H1 (cell line): ENCODE results near the gene KERA. TPM values are rescaled to one million over a fixed set of nuclear protein-coding genes. Genes with fewer than 3 reads are reported as not detected.

ENCODE experiments used
- CTCF ChIA-PET: fragments of 300-600 bp; sonication (Branson Sonifier 250); formaldehyde crosslinking; loops from one replicate; lab custom pipeline; 2021; ENCODE audit not compliant: partially characterized antibody; lab: Charles Lee
- POLR2A ChIA-PET: fragments of 300-600 bp; sonication (Branson Sonifier 250); formaldehyde crosslinking; loops from one replicate; lab custom pipeline; 2021; ENCODE audit warnings: inconsistent platforms; ENCODE audit not compliant: partially characterized antibody; lab: Charles Lee
- DNase-seq, 2 experiments: peaks; one replicate each; pipeline versions ENCODE4 v3.0.0 to v3.0.0-alpha.2; 2010 to 2022; ENCODE audit warnings: low spot score in 2 of 2, low read depth in 1 of 2, mixed read lengths in 1 of 2
- FAIRE-seq: peaks from 2 replicates; lab custom pipeline; 2011; peaks lifted over from hg19 to GRCh38; lab: Jason Lieb, UNC
- H2AFZ ChIP-seq: 2 replicates; pipeline ENCODE4 v1.8.1; 2012; ENCODE audit warnings: low read length, inconsistent platforms
- H2AK5ac ChIP-seq: 2 replicates; pipeline ENCODE4 v1.6.1; 2013; ENCODE audit warnings: low read depth, low read length
- H2BK120ac ChIP-seq: replicated peaks from 2 replicates; pipeline ENCODE3; 2013; ENCODE audit warnings: low read depth, low read length, inconsistent platforms
- H2BK12ac ChIP-seq: 2 replicates; pipeline ENCODE4 v1.6.1; 2013; ENCODE audit warnings: low read depth, low read length
- H2BK15ac ChIP-seq: 2 replicates; pipeline ENCODE4 v1.6.1; 2013; ENCODE audit warnings: low read length
- H2BK20ac ChIP-seq: 2 replicates; pipeline ENCODE4 v1.6.1; 2013; ENCODE audit warnings: low read length
- H2BK5ac ChIP-seq: 2 replicates; pipeline ENCODE4 v1.6.1; 2013; ENCODE audit warnings: low read depth, low read length
- H3K14ac ChIP-seq: 2 replicates; pipeline ENCODE4 v1.6.1; 2013; ENCODE audit warnings: inconsistent platforms; ENCODE audit not compliant: insufficient read length
- H3K18ac ChIP-seq: 2 replicates; pipeline ENCODE4 v1.6.1; 2013; ENCODE audit warnings: low read length; ENCODE audit errors: extremely low read depth
- H3K23ac ChIP-seq: 2 replicates; pipeline ENCODE4 v1.6.1; 2013; ENCODE audit warnings: inconsistent platforms; ENCODE audit not compliant: insufficient read length
- H3K23me2 ChIP-seq: 2 replicates; pipeline ENCODE4 v1.6.1; 2013; ENCODE audit warnings: low read depth, low read length
- H3K27ac ChIP-seq: 2 replicates; pipeline ENCODE4 v1.6.1; 2011; ENCODE audit warnings: low read depth, low read length, inconsistent platforms
- H3K27me3 ChIP-seq, 4 experiments: replicated peaks in 1 of 4; 1 replicate in 1 of 4; 2 replicates in 3 of 4; pipeline versions ENCODE4 v1.6.1 to v1.8.1; 2011 to 2013; ENCODE audit warnings: low read length in 3 of 4, mild to moderate bottlenecking in 3 of 4, inconsistent platforms in 2 of 4, mixed read lengths in 2 of 4, moderate library complexity in 1 of 4; ENCODE audit not compliant: control insufficient read depth in 3 of 4, insufficient read depth in 3 of 4; ENCODE audit errors: extremely low read depth in 1 of 4
- H3K36me3 ChIP-seq, 4 experiments: 2 replicates each; pipeline versions ENCODE4 v1.6.1 to v1.8.1; 2011 to 2013; ENCODE audit warnings: mild to moderate bottlenecking in 4 of 4, low read length in 3 of 4, moderate library complexity in 2 of 4, control low read depth in 1 of 4, inconsistent platforms in 1 of 4; ENCODE audit not compliant: insufficient read depth in 4 of 4, control insufficient read depth in 2 of 4
- H3K4ac ChIP-seq: replicated peaks from 2 replicates; pipeline ENCODE3; 2013; ENCODE audit warnings: low read length, low read depth, mixed read lengths, inconsistent platforms; ENCODE audit not compliant: insufficient read length
- H3K4me1 ChIP-seq, 4 experiments: replicated peaks in 1 of 4; 1 replicate in 1 of 4; 2 replicates in 3 of 4; pipeline versions ENCODE4 v1.6.1 to v1.8.1; 2011 to 2013; ENCODE audit warnings: low read length in 3 of 4, inconsistent platforms in 2 of 4, mixed read lengths in 1 of 4; ENCODE audit not compliant: insufficient read depth in 4 of 4, control insufficient read depth in 3 of 4
- H3K4me2 ChIP-seq, 2 experiments: 2 replicates each; pipeline versions ENCODE4 v1.6.1 to v1.8.1; 2011 to 2013; ENCODE audit warnings: low read depth in 2 of 2, low read length in 2 of 2, control low read depth in 1 of 2, inconsistent platforms in 1 of 2, mild to moderate bottlenecking in 1 of 2; ENCODE audit not compliant: insufficient read depth in 1 of 2
- H3K4me3 ChIP-seq, 4 experiments: fragments of 200-600, 300-600 bp in 1 of 4; sonication (generic), shearing (Covaris generic), sonication (Bioruptor Twin) in 1 of 4; 2 replicates each; pipeline versions ENCODE4 v1.5.1 to v1.8.1; 2011 to 2016; ENCODE audit warnings: low read length in 4 of 4, low read depth in 3 of 4, control low read depth in 2 of 4, inconsistent platforms in 2 of 4, mild to moderate bottlenecking in 2 of 4, mixed read lengths in 1 of 4, moderate library complexity in 1 of 4; ENCODE audit not compliant: insufficient read depth in 2 of 4; ENCODE audit errors: extremely low read depth in 1 of 4
- H3K56ac ChIP-seq: replicated peaks from 2 replicates; pipeline ENCODE3; 2013; ENCODE audit warnings: low read depth, mild to moderate bottlenecking, mixed read lengths, low read length, inconsistent platforms; ENCODE audit not compliant: insufficient read length
- H3K79me1 ChIP-seq: 2 replicates; pipeline ENCODE4 v1.6.1; 2013; ENCODE audit warnings: low read depth, low read length, control low read depth
- H3K79me2 ChIP-seq, 2 experiments: 2 replicates each; pipeline versions ENCODE4 v1.6.1 to v1.8.1; 2012 to 2013; ENCODE audit warnings: low read length in 2 of 2, mild to moderate bottlenecking in 2 of 2, inconsistent platforms in 1 of 2; ENCODE audit not compliant: insufficient read depth in 2 of 2, control insufficient read depth in 1 of 2
- H3K9ac ChIP-seq, 4 experiments: replicated peaks in 1 of 4; 1 replicate in 1 of 4; 2 replicates in 3 of 4; pipeline versions ENCODE4 v1.6.1 to v1.8.1; 2011 to 2013; ENCODE audit warnings: low read depth in 3 of 4, low read length in 3 of 4, control low read depth in 2 of 4, mild to moderate bottlenecking in 2 of 4, moderate library complexity in 2 of 4, inconsistent platforms in 1 of 4; ENCODE audit errors: extremely low read depth in 1 of 4
- H3K9me3 ChIP-seq, 2 experiments: 2 replicates each; pipeline versions ENCODE4 v1.6.1 to v1.8.1; 2012 to 2013; ENCODE audit warnings: mild to moderate bottlenecking in 2 of 2, moderate library complexity in 2 of 2, control low read depth in 1 of 2, inconsistent platforms in 1 of 2, low read depth in 1 of 2, low read length in 1 of 2, mixed read lengths in 1 of 2; ENCODE audit not compliant: insufficient read depth in 2 of 2
- H4K20me1 ChIP-seq, 2 experiments: replicated peaks in 1 of 2; 2 replicates each; pipeline versions ENCODE3 to v1.8.1; 2011 to 2013; ENCODE audit warnings: inconsistent platforms in 2 of 2, low read length in 2 of 2, mild to moderate bottlenecking in 1 of 2; ENCODE audit not compliant: insufficient read depth in 2 of 2, control insufficient read depth in 1 of 2
- H4K5ac ChIP-seq: 2 replicates; pipeline ENCODE4 v1.6.1; 2013; ENCODE audit warnings: low read length, low read depth, mixed read lengths, inconsistent platforms; ENCODE audit not compliant: insufficient read length
- H4K8ac ChIP-seq: 2 replicates; pipeline ENCODE4 v1.8.0; 2013; ENCODE audit warnings: mild to moderate bottlenecking, moderate library complexity, low read length, inconsistent platforms; ENCODE audit not compliant: insufficient read depth; ENCODE audit errors: extremely low read depth
- H4K91ac ChIP-seq: replicated peaks from 2 replicates; pipeline ENCODE3; 2013; ENCODE audit warnings: low read length, mixed read lengths, inconsistent platforms; ENCODE audit not compliant: insufficient read length
- BCL11A ChIP-seq, 2 experiments: IDR thresholded peaks; one replicate each; pipeline ENCODE4 v1.6.1; 2011; ENCODE audit warnings: low read depth in 2 of 2, low read length in 2 of 2, mild to moderate bottlenecking in 2 of 2
- POU5F1 ChIP-seq: IDR thresholded peaks from 2 replicates; pipeline ENCODE4 v1.6.1; 2011; ENCODE audit warnings: low read depth, mild to moderate bottlenecking, low read length, moderate library complexity
- SAP30 ChIP-seq: fragments of 300-600 bp; sonication (generic); IDR thresholded peaks from 2 replicates; pipeline ENCODE4 v1.7.1; 2012; ENCODE audit warnings: low read length, moderate library complexity, mild to moderate bottlenecking, inconsistent platforms; ENCODE audit not compliant: insufficient read depth, insufficient replicate concordance
- SIX5 ChIP-seq: IDR thresholded peaks from 2 replicates; pipeline ENCODE4 v1.6.1; 2011; ENCODE audit warnings: mild to moderate bottlenecking, low read depth, low read length
- WGBS, 2 experiments: shearing (Covaris generic) in 1 of 2; methylation state at CpG; one replicate each; pipeline versions ENCODE4 v1.1.6 to v1.1.7; 2013 to 2015; ENCODE audit warnings: low lambda C conversion rate in 2 of 2, mixed read lengths in 2 of 2, inconsistent platforms in 1 of 2, low coverage in 1 of 2, missing lambda C conversion rate in 1 of 2; ENCODE audit not compliant: insufficient replicate concordance in 2 of 2, insufficient coverage in 1 of 2, insufficient read length in 1 of 2; ENCODE audit errors: extremely low coverage in 1 of 2, missing lambda C conversion rate in 1 of 2; 5-methylcytosine and 5-hydroxymethylcytosine counted together
- polyA plus RNA-seq, 7 experiments: library from polyadenylated mRNA; depleted of rRNA in 3 of 7; stranded (reverse) in 5 of 7; unstranded in 2 of 7; fragments of >200 nt in 5 of 7; fragments of 200-250 nt in 2 of 7; gene quantifications; 1 replicate in 5 of 7; 2 replicates in 1 of 7; 4 replicates in 1 of 7; pipeline versions ENCODE4 v1.2.1 to v1.2.3, GENCODE V29; 2011 to 2013; ENCODE audit warnings: missing spikeins in 2 of 7, mixed read lengths in 2 of 7
- total RNA-seq: library from RNA; stranded (reverse); fragmentation: NEBNext Ultra II Directional; extraction: Animal tissue kit (Norgen Biotek cat#: 25700); gene quantifications from 2 replicates; pipeline ENCODE4 v1.2.1, GENCODE V29; 2021

KERA gene
- total and polyA plus RNA-seq, 2 of the 8 experiments (the other 6 are each of a cell fraction or from before 2014, with no cell fraction given), result not detected

- H3K4me3 ChIP-seq, result no peak overlapping the region
- no peaks in the 10 kb centered on the region for H3K36me3 ChIP-seq
- H3K79me1 ChIP-seq, result no peaks in the 10 kb centered on the region
- no peak overlapping the region for H3K14ac ChIP-seq
- H3K18ac ChIP-seq, result no peak overlapping the region
- H4K8ac ChIP-seq, result no peak overlapping the region; the same call in 1 of the 2 replicates
- H4K91ac ChIP-seq, result no peak overlapping the region
- H2AK5ac ChIP-seq, result no peak overlapping the region
- no peak overlapping the region for H2BK15ac ChIP-seq
- no peaks in the 10 kb centered on the region for H3K4me1 ChIP-seq
- H2BK20ac ChIP-seq, result no peak overlapping the region
- DNase-seq (no peak), FAIRE-seq (no peak)
- no peak overlapping the region for H2BK12ac ChIP-seq
- H2AFZ ChIP-seq, result no peak overlapping the region; the same call in none of the 2 replicates
- H2BK120ac ChIP-seq, result no peak overlapping the region
- H3K4me2 ChIP-seq, result no peak overlapping the region
- H4K20me1 ChIP-seq, result no peaks in the 10 kb centered on the region
- TF ChIP-seq SIX5 (no peak), POU5F1 (no peak), BCL11A (IDR thresholded peaks at IDR 0.05; ENCODE audit: low read depth in 2 of 2, low read length in 2 of 2) (no peak), SAP30 (no peak)
- POLR2A ChIA-PET, result interaction anchor here (1.1 kb wide), 1 partner anchor 9 kb away, joined by 3 read pairs; no protein-coding TSS in a partner anchor
- H3K9me3 ChIP-seq, result peaks cover 0 to 7% of the 10 kb centered on the region in 2 experiments; a peak in 1 of 4 replicates
- WGBS, 2 experiments, result 77% methylated on average over 6 of the region's 6 CpGs; no CpG with 5 or more reads in 1 of the 2 experiments
- H3K9ac ChIP-seq, result no peak overlapping the region
- CTCF ChIA-PET, result interaction anchor here (0.6 to 1.8 kb wide), 5 partner anchors 14 to 79 kb away, joined by 3 to 7 read pairs (median 4); no protein-coding TSS in a partner anchor
- H4K5ac ChIP-seq, result no peak overlapping the region
- H3K79me2 ChIP-seq, result no peaks in the 10 kb centered on the region
- H3K27me3 ChIP-seq, result no peaks in the 10 kb centered on the region
- H3K23ac ChIP-seq, result no peak overlapping the region
- H2BK5ac ChIP-seq, result no peak overlapping the region
- no peaks in the 10 kb centered on the region for H3K23me2 ChIP-seq
- no peak overlapping the region for H3K4ac ChIP-seq
- H3K56ac ChIP-seq, result no peak overlapping the region
- H3K27ac ChIP-seq, result no peak overlapping the region
Observed at GRCh38 chr12:91091916-91092715, 34.3 kb upstream of the KERA start.
